Gastrocnemius medialis (tissue), 4 donors: ENCODE results near the gene ANKAR. TPM values are rescaled to one million over a fixed set of nuclear protein-coding genes. Genes with fewer than 3 reads are reported as not detected.
"Not testable (repeated sequence)": the region's sequence is repeated elsewhere in the genome, so short reads cannot be mapped to it uniquely, and the experiment has no call there.

Source experiments
- ATAC-seq, 2 donors: fragments of 150-250 bp; one replicate each; pipeline ENCODE4 v1.9.1; 2016
- DNase-seq, 2 donors: peaks; one replicate each; pipeline ENCODE4 v3.0.0-alpha.2; 2019
- H3K27ac ChIP-seq, 4 donors: fragments of 200-600 bp; sonication (generic); 1 replicate in 1 of 4; 2 replicates in 3 of 4; pipeline ENCODE4 v1.5.1; 2016 to 2018; ENCODE audit warnings: mild to moderate bottlenecking in 2 of 4, moderate library complexity in 1 of 4
- H3K27me3 ChIP-seq, 3 donors: fragments of 200-600 bp; sonication (generic) in 2 of 3; 1 replicate in 1 of 3; 2 replicates in 2 of 3; pipeline versions ENCODE4 v1.5.1 to v1.6.0; 2016 to 2019; ENCODE audit warnings: mild to moderate bottlenecking in 1 of 3, moderate library complexity in 1 of 3
- H3K36me3 ChIP-seq, 2 donors: fragments of 200-600 bp; sonication (generic) in 1 of 2; one replicate each; pipeline ENCODE4 v1.5.1; 2017 to 2018
- H3K4me1 ChIP-seq, 2 donors: fragments of 200-600 bp; sonication (generic) in 1 of 2; one replicate each; pipeline ENCODE4 v1.5.1; 2016 to 2017; ENCODE audit warnings: mild to moderate bottlenecking in 2 of 2
- H3K4me3 ChIP-seq, 4 donors: fragments of 200-600 bp; sonication (generic) in 3 of 4; 1 replicate in 1 of 4; 2 replicates in 3 of 4; pipeline ENCODE4 v1.5.1; 2016 to 2019; ENCODE audit warnings: mild to moderate bottlenecking in 2 of 4
- H3K9me3 ChIP-seq, 3 donors: fragments of 200-600 bp; sonication (generic) in 2 of 3; 1 replicate in 1 of 3; 2 replicates in 2 of 3; pipeline ENCODE4 v1.5.1; 2016 to 2019
- POLR2A ChIP-seq, 2 donors: fragments of 450-650 bp; IDR thresholded peaks; one replicate each; pipeline ENCODE4 v1.6.1; 2017; ENCODE audit warnings: antibody characterized with exemption in 2 of 2, mild to moderate bottlenecking in 2 of 2, moderate library complexity in 2 of 2
- in situ Hi-C, 4 donors: fragments of 200-750 bp; cut with MboI; loops; one replicate each; pipeline versions ENCODE4 v1.15.0 to v1.8.0; 2017; ENCODE audit warnings: low sequenced_read_pairs in 4 of 4
- intact Hi-C: fragments of 100-400 bp; cut with DNase I; formaldehyde crosslinking; loops from one replicate; pipeline ENCODE4 v1.15.1; 2023; ENCODE audit warnings: low total_unique reads
- total RNA-seq, 4 donors: library from RNA; depleted of rRNA; stranded (reverse); fragments of >200 nt; gene quantifications; one replicate each; pipeline versions ENCODE4 v1.1.0 to v1.2.3, GENCODE V29; 2016
- TF ChIP-seq, protein P1 (sequence below), 5 experiments: fragments of 450-650 bp in 3 of 5; fragments of 200-600 bp in 2 of 5; sonication (generic) in 2 of 5; IDR thresholded peaks in 4 of 5; conservative IDR thresholded peaks in 1 of 5; 1 replicate in 4 of 5; 2 replicates in 1 of 5; pipeline ENCODE4 v1.5.1; 2016 to 2019; ENCODE audit warnings: antibody characterized with exemption in 5 of 5, mild to moderate bottlenecking in 3 of 5, moderate library complexity in 3 of 5

Gene ANKAR
- total RNA-seq, 4 donors from 2014 or later: 3.4 to 13.1 (median 5.9) TPM

DNA sequence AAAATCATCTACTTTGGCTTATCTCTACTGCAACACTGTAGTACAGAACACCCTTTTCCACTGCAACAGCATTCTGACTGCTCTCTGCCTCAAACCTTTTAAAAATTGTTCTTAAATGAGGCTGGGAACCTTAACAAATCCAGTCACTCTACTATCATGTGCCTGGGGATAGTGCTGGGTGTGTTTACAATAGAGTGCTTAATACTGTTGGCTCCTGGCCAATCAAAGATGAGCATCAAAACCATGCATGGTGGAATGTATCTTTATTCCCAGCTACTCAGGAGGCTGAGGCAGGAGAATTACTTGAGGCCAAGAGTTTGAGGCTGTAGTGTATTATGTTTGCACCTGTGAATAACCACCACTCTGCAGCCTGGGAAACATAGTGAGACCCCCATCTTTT, 7.4 kb downstream of the ANKAR start:
- TF ChIP-seq, protein P1, sequence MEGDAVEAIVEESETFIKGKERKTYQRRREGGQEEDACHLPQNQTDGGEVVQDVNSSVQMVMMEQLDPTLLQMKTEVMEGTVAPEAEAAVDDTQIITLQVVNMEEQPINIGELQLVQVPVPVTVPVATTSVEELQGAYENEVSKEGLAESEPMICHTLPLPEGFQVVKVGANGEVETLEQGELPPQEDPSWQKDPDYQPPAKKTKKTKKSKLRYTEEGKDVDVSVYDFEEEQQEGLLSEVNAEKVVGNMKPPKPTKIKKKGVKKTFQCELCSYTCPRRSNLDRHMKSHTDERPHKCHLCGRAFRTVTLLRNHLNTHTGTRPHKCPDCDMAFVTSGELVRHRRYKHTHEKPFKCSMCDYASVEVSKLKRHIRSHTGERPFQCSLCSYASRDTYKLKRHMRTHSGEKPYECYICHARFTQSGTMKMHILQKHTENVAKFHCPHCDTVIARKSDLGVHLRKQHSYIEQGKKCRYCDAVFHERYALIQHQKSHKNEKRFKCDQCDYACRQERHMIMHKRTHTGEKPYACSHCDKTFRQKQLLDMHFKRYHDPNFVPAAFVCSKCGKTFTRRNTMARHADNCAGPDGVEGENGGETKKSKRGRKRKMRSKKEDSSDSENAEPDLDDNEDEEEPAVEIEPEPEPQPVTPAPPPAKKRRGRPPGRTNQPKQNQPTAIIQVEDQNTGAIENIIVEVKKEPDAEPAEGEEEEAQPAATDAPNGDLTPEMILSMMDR (IDR thresholded peaks at IDR 0.05 in 4 of 5, conservative IDR thresholded peaks at IDR 0.05 in 1 of 5): no peak
- TF ChIP-seq POLR2A (IDR thresholded peaks at IDR 0.05): no peak
- H3K36me3 ChIP-seq: no peaks in the 10 kb centered on the region
- DNase-seq (no peak), ATAC-seq (no peak)
- no peaks in the 10 kb centered on the region for H3K4me1 ChIP-seq
- no peak overlapping the region for H3K27ac ChIP-seq
- in situ Hi-C loops: no loop called here
- no peak overlapping the region for H3K4me3 ChIP-seq
- H3K9me3 ChIP-seq: no peaks in the 10 kb centered on the region
- H3K27me3 ChIP-seq: no peaks in the 10 kb centered on the region
- intact Hi-C loops: no loop called here

DNA sequence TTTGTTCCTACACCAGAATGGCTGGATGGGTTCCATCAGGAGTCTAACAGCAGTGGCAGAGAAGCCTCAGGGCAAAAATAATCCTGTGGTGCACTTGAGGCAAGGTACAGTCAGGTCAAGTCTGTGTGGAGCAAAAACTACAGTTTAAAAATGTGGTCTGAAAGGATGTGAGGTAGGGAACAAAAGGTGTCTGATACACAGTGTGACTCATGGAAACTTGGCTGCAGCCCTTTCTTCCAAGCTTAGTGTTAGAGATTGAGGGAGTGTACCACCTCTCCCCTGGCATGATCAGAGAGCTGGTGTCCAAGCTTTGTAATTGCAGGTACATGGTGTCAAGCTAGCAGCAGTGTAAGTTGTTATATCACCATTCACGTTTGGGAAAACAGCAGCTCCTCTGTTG, 8.9 kb downstream of the ANKAR start:
- Histone ChIP-seq H3K4me3 (no peak overlapping the region), H3K27ac (no peak overlapping the region), H3K9me3 (no peaks in the 10 kb centered on the region), H3K27me3 (no peaks in the 10 kb centered on the region), H3K4me1 (no peaks in the 10 kb centered on the region), H3K36me3 (no peaks in the 10 kb centered on the region)
- intact Hi-C loops (no loop called here), in situ Hi-C loops (no loop called here)
- DNase-seq: no peak
- TF ChIP-seq POLR2A (IDR thresholded peaks at IDR 0.05): no peak
- TF ChIP-seq, protein P1 (IDR thresholded peaks at IDR 0.05 in 4 of 5, conservative IDR thresholded peaks at IDR 0.05 in 1 of 5): no peak
- no peak for ATAC-seq

DNA sequence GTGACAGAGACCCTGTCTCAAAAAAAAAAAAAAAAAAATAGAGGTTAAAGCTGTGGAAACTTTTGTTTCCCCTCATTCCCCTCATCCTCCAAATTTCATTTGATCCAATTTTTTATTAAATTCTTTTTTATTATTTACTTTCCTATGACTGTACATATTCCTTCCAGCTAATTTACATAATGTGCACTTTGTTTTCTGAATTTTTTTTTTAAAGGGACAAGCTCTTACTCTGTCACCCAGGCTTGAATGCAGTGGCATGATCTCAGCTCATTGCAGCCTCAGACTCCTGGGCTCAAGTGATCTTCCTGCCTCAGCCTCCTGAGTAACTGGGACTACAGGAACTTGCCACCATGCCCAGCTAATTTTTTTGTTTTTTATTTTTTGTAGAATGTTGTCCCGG, 10.3 kb downstream of the ANKAR start:
- Histone ChIP-seq H3K27me3 (no peaks in the 10 kb centered on the region), H3K36me3 (no peaks in the 10 kb centered on the region), H3K9me3 (no peaks in the 10 kb centered on the region), H3K4me3 (no peak overlapping the region), H3K27ac (no peak overlapping the region), H3K4me1 (no peaks in the 10 kb centered on the region)
- ATAC-seq: no peak
- in situ Hi-C loops (no loop called here), intact Hi-C loops (no loop called here)
- DNase-seq: no peak
- TF ChIP-seq, protein P1 (IDR thresholded peaks at IDR 0.05 in 4 of 5, conservative IDR thresholded peaks at IDR 0.05 in 1 of 5): no peak
- no peak for TF ChIP-seq POLR2A (IDR thresholded peaks at IDR 0.05)

DNA sequence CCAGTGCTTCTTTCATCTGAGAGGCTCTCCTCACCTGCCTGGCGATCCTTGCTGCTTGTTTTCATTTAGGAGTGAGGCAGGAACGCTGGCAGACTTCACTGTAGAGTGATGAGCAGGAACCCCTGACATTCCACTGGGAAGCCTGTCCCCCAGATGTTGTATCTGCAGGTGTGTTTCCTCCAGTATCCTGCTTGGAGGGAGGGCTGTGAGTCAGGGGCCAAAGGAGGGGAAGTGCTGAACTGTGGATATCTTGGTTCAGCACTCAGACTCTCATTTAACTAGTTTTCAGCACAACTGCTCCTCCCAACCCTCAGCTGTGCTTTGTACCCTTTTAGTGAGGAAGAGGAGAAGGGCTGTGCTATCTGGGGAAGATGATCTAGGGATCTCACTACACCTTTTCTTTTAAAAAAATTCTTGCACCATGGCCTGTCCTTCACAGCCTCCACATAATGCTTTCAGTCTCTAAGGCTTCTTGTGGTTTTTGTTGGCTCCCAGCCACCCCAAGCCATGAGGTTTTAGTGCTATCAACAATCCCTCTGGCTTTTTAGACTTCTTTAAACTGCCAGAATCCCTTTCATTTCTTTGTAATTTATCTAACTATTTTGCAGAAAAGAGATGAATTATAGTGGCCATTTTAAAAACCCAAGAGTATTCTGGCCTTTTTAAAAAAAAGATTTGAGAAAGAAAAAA, 11.2 kb downstream of the ANKAR start:
- Histone ChIP-seq H3K9me3 (no peaks in the 10 kb centered on the region), H3K36me3 (no peaks in the 10 kb centered on the region), H3K4me1 (no peaks in the 10 kb centered on the region), H3K27me3 (no peaks in the 10 kb centered on the region), H3K27ac (no peak overlapping the region), H3K4me3 (no peak overlapping the region)
- intact Hi-C loops: no loop called here
- ATAC-seq (no peak), DNase-seq (no peak)
- no peak for TF ChIP-seq POLR2A (IDR thresholded peaks at IDR 0.05)
- TF ChIP-seq, protein P1 (IDR thresholded peaks at IDR 0.05 in 4 of 5, conservative IDR thresholded peaks at IDR 0.05 in 1 of 5): no peak
- in situ Hi-C loops: no loop called here

DNA sequence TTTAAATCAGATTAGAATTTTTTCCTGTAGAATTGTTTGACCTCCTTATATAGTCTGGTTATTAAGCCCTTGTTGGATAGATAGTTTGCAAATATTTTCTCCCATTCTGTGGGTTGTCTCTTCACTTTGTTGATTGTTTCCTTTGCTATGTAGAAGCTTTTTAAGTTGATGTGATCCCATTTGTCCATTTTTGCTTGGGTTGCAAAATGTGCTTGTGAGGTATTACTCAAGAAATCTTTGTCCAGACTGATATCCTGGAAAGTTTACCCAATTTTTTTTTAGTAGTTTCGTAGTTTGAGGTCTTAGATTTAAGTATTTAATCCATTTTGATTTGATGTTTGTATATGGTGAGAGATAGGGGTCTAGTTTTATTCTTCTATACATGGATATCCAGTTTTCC, 13.3 kb downstream of the ANKAR start:
- H3K36me3 ChIP-seq, H3K4me3 ChIP-seq, H3K27ac ChIP-seq, H3K4me1 ChIP-seq, intact Hi-C loops, H3K27me3 ChIP-seq, in situ Hi-C loops, H3K9me3 ChIP-seq, DNase-seq, ATAC-seq: not testable (repeated sequence)
